SU-DHL-6 (cell line): ENCODE measurements around the gene MAPK6.

Experiments used
- CTCF ChIP-seq: fragments of 200-600 bp; sonication (generic); IDR thresholded peaks from one replicate; pipeline ENCODE4 v1.5.1; 2017; ENCODE audit warnings: antibody characterized with exemption, mild to moderate bottlenecking, low read length, moderate library complexity; ENCODE audit not compliant: insufficient read depth, poor library complexity, severe bottlenecking
- EZH2phosphoT487 ChIP-seq: fragments of 200-600 bp; sonication (generic), shearing (Covaris generic); conservative IDR thresholded peaks from 2 replicates; pipeline ENCODE4 v1.6.1; 2018; ENCODE audit warnings: mild to moderate bottlenecking, antibody characterized with exemption, low read length, moderate library complexity, mixed read lengths

GRCh38 chr15:52066842-52067544 is 48.0 kb downstream of the MAPK6 start:
- TF ChIP-seq CTCF (no peak), EZH2phosphoT487 (no peak)
